GM21619 (cell line): ENCODE measurements around the gene TWIST2.

Source experiments
- ATAC-seq: cut with Tn5 transposase; IDR thresholded peaks from one replicate; pipeline ENCODE4 v1.9.1; 2021; ENCODE audit not compliant: unreplicated experiment

Gene TWIST2

DNA sequence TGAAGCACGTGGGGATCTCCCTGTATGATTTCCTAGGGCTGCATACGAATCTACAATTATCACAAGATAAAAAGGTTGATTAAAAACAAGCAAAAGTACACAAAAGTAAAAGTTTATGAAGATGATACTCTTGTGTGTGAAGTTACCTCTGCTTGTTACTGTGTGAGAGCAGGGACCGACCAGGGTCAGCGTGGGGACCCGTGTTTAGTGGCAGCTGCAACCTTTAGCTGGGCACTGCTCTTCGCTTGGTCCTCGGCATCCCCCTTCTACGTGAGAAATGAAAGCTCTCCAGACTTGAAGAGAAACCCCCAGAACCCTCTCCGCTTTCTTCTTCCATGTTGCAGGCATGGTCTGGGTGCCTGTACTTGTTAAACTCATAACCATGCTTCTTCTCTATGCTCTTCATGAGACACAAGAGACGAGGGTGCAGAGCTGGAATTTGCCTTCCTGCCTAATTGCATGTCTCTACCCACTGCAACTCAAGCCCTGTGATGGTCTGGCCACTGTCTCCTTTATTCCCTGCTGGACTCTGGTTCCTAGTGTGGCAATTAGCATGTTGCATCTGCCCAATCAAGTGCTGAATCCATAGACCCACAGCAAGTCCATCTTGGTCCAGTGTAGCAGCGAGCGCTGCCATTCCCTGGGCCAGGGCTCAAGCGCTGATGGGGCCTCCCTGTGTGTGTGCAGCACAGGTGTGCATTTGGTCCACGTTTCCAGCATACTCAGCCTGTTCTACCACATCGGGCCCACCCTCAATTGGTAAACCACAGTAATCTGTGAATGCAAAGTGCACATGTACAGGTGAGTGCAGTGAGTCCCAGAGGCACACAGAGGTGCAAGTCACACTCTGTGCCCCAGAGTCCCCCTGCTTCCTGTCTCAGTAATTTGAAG, 88.5 kb downstream of the TWIST2 start:
- no peak for ATAC-seq

DNA sequence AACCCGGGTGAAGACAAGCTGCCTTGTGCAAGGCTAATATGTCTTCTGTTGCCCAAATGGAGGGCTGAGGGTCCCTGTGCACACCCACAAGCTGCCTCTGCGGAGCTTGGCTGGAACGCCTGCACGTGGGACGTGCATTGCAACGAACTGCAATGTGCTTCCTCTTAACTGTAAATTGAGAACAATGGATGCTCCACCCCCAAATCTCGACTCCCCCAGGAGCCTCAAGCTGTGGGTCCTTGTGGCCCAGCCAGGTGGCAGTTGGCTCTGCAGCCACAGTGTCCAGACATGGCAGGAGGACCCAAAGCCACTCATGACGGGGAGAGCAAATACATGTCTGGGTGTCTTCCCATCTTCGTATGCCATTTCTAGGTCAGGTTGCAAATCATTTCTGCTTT, 90.1 kb downstream of the TWIST2 start:
- ATAC-seq: no peak

DNA sequence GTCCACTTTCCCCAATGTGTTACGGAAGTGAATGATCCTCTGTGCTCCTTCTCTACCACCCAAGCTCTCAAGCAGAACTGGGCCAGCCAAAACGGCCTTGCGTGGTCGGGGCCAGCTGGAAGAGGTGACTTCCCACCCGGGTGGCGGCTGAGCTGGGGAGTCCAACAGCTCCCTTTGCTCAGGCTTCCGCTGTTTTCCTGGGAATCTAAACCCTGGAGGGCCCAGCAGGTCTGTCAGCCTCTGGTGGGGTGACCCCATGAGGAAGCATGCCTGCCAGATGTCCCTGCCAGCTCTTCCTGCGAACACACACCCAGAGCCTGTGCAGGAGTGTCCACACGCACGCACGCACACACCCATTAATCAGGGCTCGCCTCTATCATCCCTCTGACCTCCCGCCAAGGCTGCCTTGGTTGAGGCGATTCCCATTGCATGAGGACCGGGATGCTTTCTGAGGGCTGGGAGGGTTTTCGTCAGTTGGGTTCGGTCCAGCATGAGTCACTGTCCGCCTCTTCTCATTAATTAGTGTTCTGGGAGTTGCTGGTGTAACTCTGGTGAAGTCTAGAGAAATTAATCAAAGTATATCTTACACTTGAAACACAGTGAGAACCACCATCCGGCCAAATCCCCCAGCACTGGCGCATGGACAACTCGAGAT, 90.6 kb downstream of the TWIST2 start:
- no peak for ATAC-seq

DNA sequence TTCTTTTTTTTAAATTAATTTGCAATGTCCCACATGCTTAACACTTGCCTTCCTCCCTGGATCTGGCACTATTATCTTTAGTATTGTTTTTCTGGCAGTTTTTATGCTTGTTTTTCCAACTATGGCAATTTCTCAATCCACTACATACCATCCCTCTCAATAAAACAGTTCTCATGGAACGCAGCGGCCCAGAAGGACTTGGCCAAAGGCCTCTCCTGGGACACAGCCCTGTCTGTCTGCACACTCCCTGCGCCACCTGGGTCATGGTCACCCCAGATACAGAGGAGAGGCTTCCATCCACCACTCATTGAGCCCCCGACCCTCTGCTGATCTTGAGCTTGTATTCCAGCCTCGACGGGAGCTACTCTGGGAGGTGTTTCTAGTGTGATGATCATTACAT, 91.2 kb downstream of the TWIST2 start:
- ATAC-seq: no peak

DNA sequence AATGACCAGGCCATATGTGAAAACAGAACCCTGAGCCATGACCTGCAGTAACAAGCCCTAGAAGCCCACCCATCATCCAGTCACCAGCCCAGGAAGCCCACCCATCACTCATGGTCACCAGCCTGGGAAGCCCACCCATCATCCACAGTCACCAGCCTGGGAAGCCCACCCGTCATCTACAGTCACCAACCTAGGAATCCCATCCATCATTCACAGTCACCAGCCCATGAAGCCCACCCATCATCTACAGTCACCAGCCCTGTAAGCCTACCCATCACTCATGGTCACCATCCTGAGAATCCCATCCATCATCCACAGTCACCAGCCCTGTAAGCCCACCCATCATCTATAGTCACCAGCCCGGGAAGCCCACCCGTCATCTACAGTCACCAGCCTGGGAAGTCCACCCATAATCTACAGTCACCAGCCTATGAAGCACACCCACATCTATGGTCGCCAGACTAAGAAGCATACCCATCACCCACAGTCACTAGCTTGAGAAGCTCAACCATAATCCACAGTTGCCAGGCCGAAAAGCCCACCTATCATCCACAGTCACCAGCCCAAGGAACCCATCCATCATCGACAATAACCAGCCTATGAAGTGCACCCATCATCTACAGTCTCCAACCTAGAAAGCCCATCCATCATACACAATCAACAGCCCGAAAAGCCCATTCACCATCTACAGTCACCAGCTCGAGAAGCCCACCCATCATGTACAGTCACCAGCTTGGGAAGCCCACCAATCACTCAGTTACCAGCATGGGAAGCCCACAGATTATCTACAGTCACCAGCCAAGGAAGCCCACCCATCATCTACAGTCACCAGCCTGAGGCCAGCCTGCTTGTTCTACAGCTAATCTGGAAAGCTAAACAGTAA, 91.9 kb downstream of the TWIST2 start:
- ATAC-seq: no peak

DNA sequence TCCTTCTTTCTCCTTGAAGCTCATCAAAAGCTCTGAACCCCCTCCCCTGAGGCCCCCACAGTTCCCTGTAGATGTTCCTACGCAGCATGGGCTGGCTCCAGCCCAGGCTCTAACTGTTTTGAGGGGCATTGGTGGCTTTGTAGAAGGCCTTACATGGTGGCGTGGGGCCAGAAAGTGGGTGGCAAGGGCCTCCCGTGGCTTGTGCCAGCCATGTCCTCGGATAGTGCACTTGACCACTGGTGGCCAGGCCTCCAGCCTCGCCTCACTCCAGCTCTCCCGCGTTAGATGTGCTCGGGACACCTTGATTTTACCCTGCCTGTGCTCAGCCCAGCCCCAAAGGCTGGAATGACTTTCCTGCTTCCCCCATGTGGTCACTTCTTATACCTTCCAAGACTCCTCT, 92.9 kb downstream of the TWIST2 start:
- ATAC-seq: no peak

DNA sequence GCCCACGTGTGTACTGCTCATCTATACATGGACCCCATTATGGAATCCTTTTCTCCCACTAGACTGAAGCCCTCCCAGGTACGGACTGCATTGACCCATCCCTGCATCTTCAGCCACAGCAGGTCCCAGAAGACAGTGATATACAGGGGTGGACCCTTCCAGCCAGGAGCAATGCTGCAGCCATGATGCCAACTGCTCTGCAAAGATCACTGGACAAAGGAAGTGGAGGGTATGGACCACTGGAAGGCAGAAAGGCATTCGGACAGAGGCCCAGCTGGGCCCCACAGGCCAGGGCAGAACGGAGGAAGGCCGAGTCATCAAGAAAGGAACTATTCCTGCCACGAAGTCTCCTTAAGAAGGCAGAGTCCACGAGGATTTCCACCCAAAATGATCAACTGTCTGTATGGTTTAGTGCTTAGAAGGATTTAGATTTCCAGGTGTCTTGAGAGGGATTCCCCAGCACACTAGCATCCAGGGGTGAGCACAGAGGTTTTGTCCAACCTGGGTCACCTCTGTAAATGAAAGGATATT, 93.4 kb downstream of the TWIST2 start:
- no peak for ATAC-seq

DNA sequence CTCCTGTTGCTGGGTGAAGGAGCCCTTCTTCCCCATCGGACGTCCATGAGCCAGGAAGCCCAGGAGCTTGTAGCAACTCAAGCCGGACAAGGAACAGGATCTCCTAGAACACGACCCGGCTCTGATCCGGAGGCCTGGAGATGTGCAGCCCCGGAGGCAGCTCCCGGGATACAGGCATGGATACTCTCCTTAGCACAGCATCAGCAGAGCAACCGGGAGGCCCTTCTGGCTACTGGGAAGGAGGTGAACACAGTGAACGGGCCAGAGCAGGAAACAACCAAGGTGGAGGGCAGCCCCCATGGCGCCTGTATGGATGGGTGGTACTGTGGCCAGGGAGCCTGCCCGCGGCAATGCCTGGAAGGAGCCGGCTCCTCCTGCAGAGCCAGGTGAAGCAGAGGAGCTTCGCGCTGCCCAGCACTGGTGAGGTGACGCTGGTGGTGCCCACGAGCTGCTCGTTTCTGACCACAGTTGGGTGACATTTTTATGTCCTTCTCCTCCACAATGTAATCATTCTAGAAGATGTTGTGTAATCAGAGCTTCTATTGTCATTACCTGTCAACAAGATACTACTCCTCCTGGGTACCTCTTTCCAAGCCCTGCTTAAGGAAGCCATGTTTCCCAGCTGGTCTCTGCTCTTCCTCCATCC, 94.3 kb downstream of the TWIST2 start:
- no peak for ATAC-seq

DNA sequence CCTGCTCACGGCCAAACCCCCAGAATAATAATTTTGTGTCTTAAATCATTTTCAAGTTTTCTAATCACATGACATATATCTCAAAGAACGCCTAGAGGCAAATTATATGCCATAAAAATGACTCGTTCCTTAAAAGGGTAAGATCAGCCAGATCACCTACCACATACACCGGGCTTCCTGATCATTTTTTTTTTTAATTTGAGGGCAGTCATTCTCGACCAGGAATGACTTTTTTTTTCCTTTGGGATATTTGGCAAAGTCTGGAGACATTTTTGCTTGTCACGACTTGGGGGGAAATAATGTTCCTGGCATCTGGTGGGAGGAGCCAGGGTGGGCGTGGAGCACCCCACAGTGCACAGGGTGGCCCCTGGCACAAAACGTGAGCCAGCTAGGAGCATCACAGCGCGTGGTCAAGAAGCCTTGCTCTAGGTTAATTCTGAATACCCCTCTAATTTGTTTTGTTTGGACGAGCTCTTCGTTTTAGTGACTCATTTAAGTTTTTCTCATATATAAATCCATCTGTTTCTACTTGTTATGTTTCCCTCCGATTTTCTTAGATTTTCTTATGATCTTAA, 94.9 kb downstream of the TWIST2 start:
- no peak for ATAC-seq

DNA sequence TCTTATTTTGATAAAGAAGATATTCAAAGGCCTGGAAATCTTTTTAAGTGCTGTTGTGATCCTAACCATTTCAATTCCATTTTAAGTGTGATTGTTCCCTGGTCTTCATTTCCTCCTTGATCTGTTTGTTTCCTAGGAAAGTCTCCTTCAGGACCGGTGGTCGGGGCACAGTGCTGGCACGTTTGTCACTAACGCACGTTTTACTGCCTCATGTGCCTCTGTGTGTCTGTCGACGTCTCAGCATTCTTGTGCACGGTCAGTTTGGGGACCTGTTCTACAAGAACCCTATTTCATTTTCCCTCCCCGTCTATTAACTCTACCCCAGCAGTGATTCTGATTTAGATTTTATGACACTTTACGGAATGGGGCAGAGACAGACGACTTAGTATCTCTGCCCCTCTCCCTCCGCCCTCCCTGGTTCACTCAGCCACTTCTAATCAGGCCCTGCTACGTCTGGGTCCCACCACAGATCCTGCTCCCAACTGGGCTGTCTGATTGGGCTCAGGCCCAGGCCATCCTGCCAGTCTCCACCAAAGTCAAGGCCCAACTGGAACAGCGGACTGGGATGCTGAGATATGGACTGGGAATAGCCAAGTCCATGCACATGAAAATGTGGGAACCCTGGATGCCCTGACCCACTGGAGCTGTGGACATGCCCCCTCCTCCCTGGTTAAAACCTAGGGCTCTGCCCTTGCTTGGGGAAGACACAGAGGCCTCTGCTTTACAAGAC, 95.6 kb downstream of the TWIST2 start:
- no peak for ATAC-seq

DNA sequence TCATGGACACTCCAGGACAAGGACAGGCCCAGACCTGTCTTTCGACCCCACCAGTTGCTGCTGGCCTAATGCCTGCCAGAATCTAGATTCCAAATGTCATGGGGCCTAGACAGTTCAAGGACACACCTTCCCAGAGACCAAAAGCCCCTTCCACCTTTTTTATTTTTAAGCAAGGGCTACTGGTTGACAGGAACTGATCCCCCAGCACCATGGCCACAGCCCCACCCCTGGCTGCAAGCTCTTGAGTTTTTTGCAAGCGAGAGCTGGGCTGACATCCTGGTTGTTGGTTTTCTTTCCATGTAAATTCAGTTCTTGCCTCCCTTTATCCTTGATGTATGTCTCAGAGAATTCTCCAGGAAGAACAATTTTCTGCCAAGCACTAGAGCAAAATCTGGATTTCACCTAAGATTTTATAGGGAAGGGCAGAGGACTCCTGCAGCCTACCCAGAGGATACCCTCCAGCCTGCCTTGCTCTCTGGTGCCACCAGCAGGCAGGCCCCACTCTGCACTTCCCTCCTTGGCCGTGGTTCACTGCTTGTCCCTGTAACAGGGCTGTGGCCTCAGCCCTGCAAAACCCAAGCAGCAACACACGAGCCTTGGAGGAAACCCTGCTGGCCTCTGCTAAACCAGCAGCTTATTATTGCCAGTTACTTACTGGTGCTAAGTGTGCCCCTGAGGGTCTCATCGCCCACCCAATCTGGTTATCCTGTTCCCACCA, 97.7 kb downstream of the TWIST2 start:
- ATAC-seq: no peak

DNA sequence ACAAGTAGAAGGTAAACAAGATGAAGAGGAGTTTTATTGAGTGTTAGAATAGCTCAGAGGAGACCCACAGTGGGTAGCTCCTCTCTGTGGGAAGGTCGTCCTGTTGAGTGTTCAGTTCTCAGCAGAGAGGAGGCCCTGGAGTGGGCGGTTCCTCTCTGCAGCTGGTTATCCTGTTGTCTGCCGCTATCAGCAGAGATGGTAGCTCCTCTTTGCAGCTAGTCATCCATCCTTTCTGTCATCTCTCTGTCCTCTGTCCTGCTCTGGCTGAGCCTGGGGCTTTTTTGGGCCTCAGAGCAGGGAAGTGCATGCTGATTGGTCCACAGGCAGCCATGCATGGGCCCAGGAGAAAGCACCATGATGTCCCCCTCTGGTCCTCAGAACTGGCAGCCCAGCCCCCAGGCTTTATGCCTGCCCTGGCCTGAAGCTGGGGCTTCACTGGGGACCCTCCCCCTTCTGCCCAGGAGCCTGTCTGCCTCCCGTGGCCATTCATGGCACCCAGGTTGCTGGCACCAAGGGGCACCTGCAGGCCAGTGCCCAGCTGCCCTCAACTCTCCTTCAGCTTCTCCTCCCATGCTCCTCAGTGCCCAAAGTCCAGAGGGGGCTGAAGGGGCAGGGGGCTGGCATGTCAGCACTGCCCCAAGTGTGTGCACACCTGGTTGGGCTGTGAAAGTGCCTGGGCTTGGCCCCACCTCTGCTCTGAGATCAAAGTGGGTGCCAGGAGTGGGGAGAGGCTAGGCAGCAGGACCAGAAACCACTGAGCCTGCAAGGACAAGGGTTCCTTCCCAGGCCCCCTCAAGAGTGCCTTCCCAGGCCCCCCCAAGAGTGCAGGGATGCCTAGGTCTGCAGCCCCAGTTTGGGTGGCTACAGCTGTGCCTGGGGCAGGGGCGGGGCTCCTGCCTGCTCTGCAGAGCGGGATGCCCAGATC, 98.7 kb downstream of the TWIST2 start:
- no peak for ATAC-seq

DNA sequence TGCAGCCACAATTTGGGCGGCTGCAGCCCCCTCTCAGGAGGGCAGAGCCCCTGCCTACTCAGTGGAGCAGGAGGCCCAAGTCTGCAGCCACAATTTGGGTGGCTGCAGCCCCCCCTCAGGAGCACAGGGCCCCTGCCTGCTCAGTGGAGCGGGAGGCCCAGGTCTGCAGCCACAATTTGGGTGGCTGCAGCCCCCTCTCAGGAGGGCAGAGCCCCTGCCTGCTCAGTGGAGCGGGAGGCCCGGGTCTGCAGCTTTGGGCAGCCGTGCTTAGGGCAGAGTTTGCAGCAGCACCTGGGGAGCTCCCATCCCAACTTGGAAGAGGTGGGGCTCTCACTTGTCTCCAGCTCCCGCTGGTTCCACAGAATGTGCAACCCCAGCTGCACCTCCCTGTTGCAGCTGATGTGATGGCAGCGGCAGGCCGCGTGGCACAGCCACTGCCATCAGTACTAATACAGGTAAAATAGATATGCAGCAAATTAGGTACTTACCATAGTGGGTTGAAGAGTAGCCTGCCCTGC, 99.4 kb downstream of the TWIST2 start:
- ATAC-seq: no peak

DNA sequence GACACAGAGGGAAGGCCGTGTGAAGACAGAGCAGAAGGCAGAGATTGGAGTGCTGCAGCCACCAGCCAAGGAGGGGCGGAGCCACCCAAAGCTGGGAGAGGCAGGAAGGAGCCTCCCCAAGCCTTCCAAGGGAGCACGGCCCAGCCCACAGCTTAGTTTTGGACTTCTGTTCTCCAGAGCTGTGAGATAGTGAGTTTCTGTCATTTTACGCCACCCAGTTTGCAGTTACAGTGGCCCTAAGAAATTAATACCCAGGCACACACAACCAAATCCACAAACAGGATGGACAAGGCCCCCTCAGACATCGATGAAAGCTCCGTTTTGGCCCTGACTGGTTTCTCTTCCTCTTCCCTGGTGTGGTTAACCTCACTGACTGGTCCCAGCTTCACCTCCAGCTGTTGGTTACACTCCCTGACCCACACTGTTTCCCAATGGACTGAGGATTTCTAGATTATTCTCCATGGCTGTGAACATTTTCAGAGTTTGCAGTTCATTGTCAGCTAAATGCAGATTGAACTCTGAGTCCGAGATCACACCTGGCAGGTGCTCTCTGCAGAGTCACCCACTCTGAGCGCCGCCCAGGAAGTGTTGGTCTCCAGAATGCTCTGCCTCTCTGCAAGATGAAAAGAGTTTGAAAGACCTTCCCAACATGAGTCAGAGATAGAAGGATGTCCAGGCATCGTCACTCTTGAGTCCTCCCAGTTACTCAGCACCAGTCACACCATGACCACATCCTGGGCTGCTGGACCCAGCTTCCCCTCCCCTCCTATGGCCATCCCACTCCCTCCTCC, 100.2 kb downstream of the TWIST2 start:
- ATAC-seq: no peak

DNA sequence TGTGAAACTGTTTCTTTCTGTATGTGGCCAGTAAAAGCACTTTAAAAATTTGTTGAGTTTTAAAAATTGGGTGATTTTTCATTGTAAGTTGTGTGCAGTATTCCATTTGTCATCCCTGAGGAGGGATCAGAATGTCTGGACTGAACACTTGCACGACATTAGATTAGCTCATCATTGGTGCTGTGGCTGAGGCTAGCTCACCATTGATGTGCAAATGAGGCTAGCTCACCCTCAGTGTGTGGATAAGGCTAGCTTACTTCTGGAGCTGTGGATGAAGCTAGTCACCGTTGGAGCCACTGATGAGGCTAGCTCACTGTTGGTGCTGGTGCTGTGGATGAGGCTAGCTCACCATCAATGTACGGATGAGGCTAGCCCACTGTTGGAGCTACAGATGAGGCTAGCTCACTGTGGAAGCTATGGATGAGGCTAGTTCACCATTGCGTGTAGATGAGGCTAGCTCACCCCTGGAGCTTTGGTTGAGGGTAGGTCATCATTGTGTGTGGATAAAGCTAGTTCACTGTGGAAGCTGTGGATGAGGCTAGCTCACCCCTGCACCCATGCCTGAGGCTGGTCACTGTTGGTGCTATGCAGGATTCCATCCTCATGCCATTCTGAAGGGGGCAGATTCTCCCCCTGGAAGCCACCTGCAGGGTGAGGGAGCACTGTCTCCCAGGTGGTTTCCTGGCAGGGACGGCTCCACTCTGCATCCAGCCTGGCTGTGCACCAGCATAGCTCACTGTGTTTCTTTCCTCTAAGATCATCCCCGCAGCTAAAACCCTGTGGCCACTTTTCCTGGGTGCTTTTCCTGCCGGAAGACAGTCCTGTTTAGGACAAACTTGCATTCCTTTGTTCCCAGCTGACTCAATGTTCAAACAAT, 101.1 kb downstream of the TWIST2 start:
- ATAC-seq: no peak

DNA sequence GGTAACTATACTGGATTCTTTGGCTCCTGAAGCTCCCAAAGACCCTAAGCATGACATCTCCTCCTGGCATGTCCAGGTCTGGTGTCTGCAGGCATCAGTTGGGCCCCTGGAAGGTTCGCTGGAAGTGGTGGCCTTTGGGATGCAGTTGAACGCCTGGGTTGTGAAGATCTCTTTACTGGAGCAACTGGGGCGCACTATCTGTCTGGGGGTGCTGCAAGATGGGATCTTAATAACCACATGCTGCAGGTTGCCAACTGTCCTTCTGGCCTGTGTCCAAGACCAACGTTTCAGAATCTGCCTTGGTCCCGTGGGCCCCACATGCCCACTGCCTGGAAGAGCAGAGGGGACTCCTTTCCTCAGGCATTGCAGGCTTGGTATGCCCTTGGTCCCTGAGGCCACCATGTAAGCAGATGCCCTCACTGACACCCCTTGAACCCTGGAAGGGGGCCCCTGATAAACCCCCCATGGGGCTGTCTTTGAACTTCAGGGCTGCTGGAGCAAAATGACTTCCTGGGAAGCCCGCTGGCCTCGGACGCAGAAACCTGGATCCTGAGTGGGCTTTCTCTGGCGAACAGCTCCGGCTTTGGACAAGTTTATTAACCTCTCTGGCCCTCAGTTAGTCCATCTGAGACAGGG, 101.9 kb downstream of the TWIST2 start:
- ATAC-seq: no peak
